H1 (cell line): ENCODE results near the gene LIPE. TPM values are rescaled to one million over a fixed set of nuclear protein-coding genes. Genes with fewer than 3 reads are reported as not detected.

Experiments
- CTCF ChIA-PET: fragments of 300-600 bp; sonication (Branson Sonifier 250); formaldehyde crosslinking; loops from one replicate; lab custom pipeline; 2021; ENCODE audit not compliant: partially characterized antibody; lab: Charles Lee
- POLR2A ChIA-PET: fragments of 300-600 bp; sonication (Branson Sonifier 250); formaldehyde crosslinking; loops from one replicate; lab custom pipeline; 2021; ENCODE audit warnings: inconsistent platforms; ENCODE audit not compliant: partially characterized antibody; lab: Charles Lee
- DNase-seq, 2 experiments: peaks; one replicate each; pipeline versions ENCODE4 v3.0.0 to v3.0.0-alpha.2; 2010 to 2022; ENCODE audit warnings: low spot score in 2 of 2, low read depth in 1 of 2, mixed read lengths in 1 of 2
- FAIRE-seq: peaks from 2 replicates; lab custom pipeline; 2011; peaks lifted over from hg19 to GRCh38; lab: Jason Lieb, UNC
- H2AFZ ChIP-seq: 2 replicates; pipeline ENCODE4 v1.8.1; 2012; ENCODE audit warnings: low read length, inconsistent platforms
- H2AK5ac ChIP-seq: 2 replicates; pipeline ENCODE4 v1.6.1; 2013; ENCODE audit warnings: low read depth, low read length
- H2BK120ac ChIP-seq: replicated peaks from 2 replicates; pipeline ENCODE3; 2013; ENCODE audit warnings: low read depth, low read length, inconsistent platforms
- H2BK12ac ChIP-seq: 2 replicates; pipeline ENCODE4 v1.6.1; 2013; ENCODE audit warnings: low read depth, low read length
- H2BK15ac ChIP-seq: 2 replicates; pipeline ENCODE4 v1.6.1; 2013; ENCODE audit warnings: low read length
- H2BK20ac ChIP-seq: 2 replicates; pipeline ENCODE4 v1.6.1; 2013; ENCODE audit warnings: low read length
- H2BK5ac ChIP-seq: 2 replicates; pipeline ENCODE4 v1.6.1; 2013; ENCODE audit warnings: low read depth, low read length
- H3K14ac ChIP-seq: 2 replicates; pipeline ENCODE4 v1.6.1; 2013; ENCODE audit warnings: inconsistent platforms; ENCODE audit not compliant: insufficient read length
- H3K18ac ChIP-seq: 2 replicates; pipeline ENCODE4 v1.6.1; 2013; ENCODE audit warnings: low read length; ENCODE audit errors: extremely low read depth
- H3K23ac ChIP-seq: 2 replicates; pipeline ENCODE4 v1.6.1; 2013; ENCODE audit warnings: inconsistent platforms; ENCODE audit not compliant: insufficient read length
- H3K23me2 ChIP-seq: 2 replicates; pipeline ENCODE4 v1.6.1; 2013; ENCODE audit warnings: low read depth, low read length
- H3K27ac ChIP-seq: 2 replicates; pipeline ENCODE4 v1.6.1; 2011; ENCODE audit warnings: low read depth, low read length, inconsistent platforms
- H3K27me3 ChIP-seq, 4 experiments: replicated peaks in 1 of 4; 1 replicate in 1 of 4; 2 replicates in 3 of 4; pipeline versions ENCODE4 v1.6.1 to v1.8.1; 2011 to 2013; ENCODE audit warnings: low read length in 3 of 4, mild to moderate bottlenecking in 3 of 4, inconsistent platforms in 2 of 4, mixed read lengths in 2 of 4, moderate library complexity in 1 of 4; ENCODE audit not compliant: control insufficient read depth in 3 of 4, insufficient read depth in 3 of 4; ENCODE audit errors: extremely low read depth in 1 of 4
- H3K36me3 ChIP-seq, 4 experiments: 2 replicates each; pipeline versions ENCODE4 v1.6.1 to v1.8.1; 2011 to 2013; ENCODE audit warnings: mild to moderate bottlenecking in 4 of 4, low read length in 3 of 4, moderate library complexity in 2 of 4, control low read depth in 1 of 4, inconsistent platforms in 1 of 4; ENCODE audit not compliant: insufficient read depth in 4 of 4, control insufficient read depth in 2 of 4
- H3K4ac ChIP-seq: replicated peaks from 2 replicates; pipeline ENCODE3; 2013; ENCODE audit warnings: low read length, low read depth, mixed read lengths, inconsistent platforms; ENCODE audit not compliant: insufficient read length
- H3K4me1 ChIP-seq, 4 experiments: replicated peaks in 1 of 4; 1 replicate in 1 of 4; 2 replicates in 3 of 4; pipeline versions ENCODE4 v1.6.1 to v1.8.1; 2011 to 2013; ENCODE audit warnings: low read length in 3 of 4, inconsistent platforms in 2 of 4, mixed read lengths in 1 of 4; ENCODE audit not compliant: insufficient read depth in 4 of 4, control insufficient read depth in 3 of 4
- H3K4me2 ChIP-seq, 2 experiments: 2 replicates each; pipeline versions ENCODE4 v1.6.1 to v1.8.1; 2011 to 2013; ENCODE audit warnings: low read depth in 2 of 2, low read length in 2 of 2, control low read depth in 1 of 2, inconsistent platforms in 1 of 2, mild to moderate bottlenecking in 1 of 2; ENCODE audit not compliant: insufficient read depth in 1 of 2
- H3K4me3 ChIP-seq, 4 experiments: fragments of 200-600, 300-600 bp in 1 of 4; sonication (generic), shearing (Covaris generic), sonication (Bioruptor Twin) in 1 of 4; 2 replicates each; pipeline versions ENCODE4 v1.5.1 to v1.8.1; 2011 to 2016; ENCODE audit warnings: low read length in 4 of 4, low read depth in 3 of 4, control low read depth in 2 of 4, inconsistent platforms in 2 of 4, mild to moderate bottlenecking in 2 of 4, mixed read lengths in 1 of 4, moderate library complexity in 1 of 4; ENCODE audit not compliant: insufficient read depth in 2 of 4; ENCODE audit errors: extremely low read depth in 1 of 4
- H3K56ac ChIP-seq: replicated peaks from 2 replicates; pipeline ENCODE3; 2013; ENCODE audit warnings: low read depth, mild to moderate bottlenecking, mixed read lengths, low read length, inconsistent platforms; ENCODE audit not compliant: insufficient read length
- H3K79me1 ChIP-seq: 2 replicates; pipeline ENCODE4 v1.6.1; 2013; ENCODE audit warnings: low read depth, low read length, control low read depth
- H3K79me2 ChIP-seq, 2 experiments: 2 replicates each; pipeline versions ENCODE4 v1.6.1 to v1.8.1; 2012 to 2013; ENCODE audit warnings: low read length in 2 of 2, mild to moderate bottlenecking in 2 of 2, inconsistent platforms in 1 of 2; ENCODE audit not compliant: insufficient read depth in 2 of 2, control insufficient read depth in 1 of 2
- H3K9ac ChIP-seq, 4 experiments: replicated peaks in 1 of 4; 1 replicate in 1 of 4; 2 replicates in 3 of 4; pipeline versions ENCODE4 v1.6.1 to v1.8.1; 2011 to 2013; ENCODE audit warnings: low read depth in 3 of 4, low read length in 3 of 4, control low read depth in 2 of 4, mild to moderate bottlenecking in 2 of 4, moderate library complexity in 2 of 4, inconsistent platforms in 1 of 4; ENCODE audit errors: extremely low read depth in 1 of 4
- H3K9me3 ChIP-seq, 2 experiments: 2 replicates each; pipeline versions ENCODE4 v1.6.1 to v1.8.1; 2012 to 2013; ENCODE audit warnings: mild to moderate bottlenecking in 2 of 2, moderate library complexity in 2 of 2, control low read depth in 1 of 2, inconsistent platforms in 1 of 2, low read depth in 1 of 2, low read length in 1 of 2, mixed read lengths in 1 of 2; ENCODE audit not compliant: insufficient read depth in 2 of 2
- H4K20me1 ChIP-seq, 2 experiments: replicated peaks in 1 of 2; 2 replicates each; pipeline versions ENCODE3 to v1.8.1; 2011 to 2013; ENCODE audit warnings: inconsistent platforms in 2 of 2, low read length in 2 of 2, mild to moderate bottlenecking in 1 of 2; ENCODE audit not compliant: insufficient read depth in 2 of 2, control insufficient read depth in 1 of 2
- H4K5ac ChIP-seq: 2 replicates; pipeline ENCODE4 v1.6.1; 2013; ENCODE audit warnings: low read length, low read depth, mixed read lengths, inconsistent platforms; ENCODE audit not compliant: insufficient read length
- H4K8ac ChIP-seq: 2 replicates; pipeline ENCODE4 v1.8.0; 2013; ENCODE audit warnings: mild to moderate bottlenecking, moderate library complexity, low read length, inconsistent platforms; ENCODE audit not compliant: insufficient read depth; ENCODE audit errors: extremely low read depth
- H4K91ac ChIP-seq: replicated peaks from 2 replicates; pipeline ENCODE3; 2013; ENCODE audit warnings: low read length, mixed read lengths, inconsistent platforms; ENCODE audit not compliant: insufficient read length
- BACH1 ChIP-seq: IDR thresholded peaks from 2 replicates; pipeline ENCODE4 v1.6.1; 2012; ENCODE audit warnings: low read length, improper control_type of control experiment
- CREB1 ChIP-seq: IDR thresholded peaks from 2 replicates; pipeline ENCODE4 v1.6.1; 2012; ENCODE audit warnings: inconsistent platforms
- EGR1 ChIP-seq: IDR thresholded peaks from 2 replicates; pipeline ENCODE4 v1.6.1; 2011; ENCODE audit warnings: low read depth, low read length, borderline replicate concordance
- FOSL1 ChIP-seq: IDR thresholded peaks from 2 replicates; pipeline ENCODE4 v1.6.1; 2011; ENCODE audit warnings: mild to moderate bottlenecking, low read depth, low read length, moderate library complexity; ENCODE audit not compliant: insufficient read depth
- GABPA ChIP-seq: IDR thresholded peaks from 2 replicates; pipeline ENCODE4 v1.6.1; 2011; ENCODE audit warnings: mild to moderate bottlenecking, low read length, moderate library complexity, borderline replicate concordance; ENCODE audit not compliant: insufficient read depth
- MAX ChIP-seq: IDR thresholded peaks from 2 replicates; pipeline ENCODE4 v1.6.1; 2012; ENCODE audit warnings: inconsistent platforms
- NANOG ChIP-seq: IDR thresholded peaks from 2 replicates; pipeline ENCODE4 v1.6.1; 2011; ENCODE audit warnings: low read length, low read depth, mild to moderate bottlenecking, inconsistent platforms; ENCODE audit not compliant: insufficient read depth, poor library complexity, severe bottlenecking
- SAP30 ChIP-seq: fragments of 300-600 bp; sonication (generic); IDR thresholded peaks from 2 replicates; pipeline ENCODE4 v1.7.1; 2012; ENCODE audit warnings: low read length, moderate library complexity, mild to moderate bottlenecking, inconsistent platforms; ENCODE audit not compliant: insufficient read depth, insufficient replicate concordance
- TEAD4 ChIP-seq: IDR thresholded peaks from 2 replicates; pipeline ENCODE4 v1.6.1; 2012; ENCODE audit warnings: low read depth, low read length, inconsistent platforms, mixed read lengths
- WGBS, 2 experiments: shearing (Covaris generic) in 1 of 2; methylation state at CpG; one replicate each; pipeline versions ENCODE4 v1.1.6 to v1.1.7; 2013 to 2015; ENCODE audit warnings: low lambda C conversion rate in 2 of 2, mixed read lengths in 2 of 2, inconsistent platforms in 1 of 2, low coverage in 1 of 2, missing lambda C conversion rate in 1 of 2; ENCODE audit not compliant: insufficient replicate concordance in 2 of 2, insufficient coverage in 1 of 2, insufficient read length in 1 of 2; ENCODE audit errors: extremely low coverage in 1 of 2, missing lambda C conversion rate in 1 of 2; 5-methylcytosine and 5-hydroxymethylcytosine counted together
- polyA plus RNA-seq, 7 experiments: library from polyadenylated mRNA; depleted of rRNA in 3 of 7; stranded (reverse) in 5 of 7; unstranded in 2 of 7; fragments of >200 nt in 5 of 7; fragments of 200-250 nt in 2 of 7; gene quantifications; 1 replicate in 5 of 7; 2 replicates in 1 of 7; 4 replicates in 1 of 7; pipeline versions ENCODE4 v1.2.1 to v1.2.3, GENCODE V29; 2011 to 2013; ENCODE audit warnings: missing spikeins in 2 of 7, mixed read lengths in 2 of 7
- total RNA-seq: library from RNA; stranded (reverse); fragmentation: NEBNext Ultra II Directional; extraction: Animal tissue kit (Norgen Biotek cat#: 25700); gene quantifications from 2 replicates; pipeline ENCODE4 v1.2.1, GENCODE V29; 2021
- TF ChIP-seq, protein P1 (sequence below): IDR thresholded peaks from 2 replicates; pipeline ENCODE4 v1.6.1; 2012; ENCODE audit warnings: low read length, inconsistent platforms

The LIPE gene
- total and polyA plus RNA-seq, 2 of the 8 experiments (the other 6 are each of a cell fraction or from before 2014, with no cell fraction given), result 8.7 to 15.9 TPM

DNA sequence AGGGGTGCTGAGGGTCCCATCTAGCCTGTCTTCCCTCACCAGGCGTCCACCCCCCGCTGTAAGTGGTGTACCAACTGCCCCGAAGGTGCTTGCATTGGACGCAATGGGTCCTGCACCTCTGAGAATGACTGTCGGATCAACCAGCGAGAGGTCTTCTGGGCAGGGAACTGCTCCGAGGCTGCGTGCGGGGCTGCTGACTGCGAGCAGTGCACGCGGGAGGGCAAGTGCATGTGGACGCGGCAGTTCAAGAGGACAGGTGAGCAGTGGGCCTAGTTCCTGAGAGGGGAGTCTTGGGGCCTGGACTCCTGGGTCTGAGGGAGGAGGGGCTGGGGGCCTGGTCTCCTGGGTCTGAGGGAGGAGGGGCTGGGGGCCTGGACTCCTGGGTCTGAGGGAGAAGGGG is 64.8 kb downstream of the LIPE start:
- Histone ChIP-seq H2BK20ac (no peak overlapping the region), H4K8ac (no peak overlapping the region), H3K9me3 (peaks cover 0 to 6% of the 10 kb centered on the region in 2 experiments; a peak in 1 of 4 replicates), H3K79me2 (no peaks in the 10 kb centered on the region), H3K14ac (no peak overlapping the region), H3K23ac (no peak overlapping the region), H4K91ac (no peak overlapping the region), H2BK5ac (peak overlapping the region; percentile 55; the same call in 1 of the 2 replicates), H3K27ac (no peak overlapping the region), H2BK15ac (no peak overlapping the region), H2BK12ac (no peak overlapping the region), H3K36me3 (peaks cover 5 to 13% (median 6%) of the 10 kb centered on the region in 4 experiments; a peak in 7 of 8 replicates), H3K23me2 (no peaks in the 10 kb centered on the region), H3K27me3 (no peaks in the 10 kb centered on the region), H4K20me1 (peaks cover 0 to 2% of the 10 kb centered on the region in 2 experiments), H3K4me3 (no peak overlapping the region), H4K5ac (no peak overlapping the region), H3K56ac (no peak overlapping the region), H3K9ac (no peak overlapping the region), H2AFZ (no peak overlapping the region), H2BK120ac (no peak overlapping the region), H2AK5ac (0 out of 2 replicates have a peak overlapping the region, but pooled peaks have one; percentile 5), H3K4me1 (peaks cover 0 to 6% (median 3%) of the 10 kb centered on the region in 4 experiments; a peak in 4 of 7 replicates), H3K18ac (no peak overlapping the region; the same call in 1 of the 2 replicates), H3K4ac (no peak overlapping the region), H3K79me1 (peaks cover 2% of the 10 kb centered on the region; the same call in 1 of the 2 replicates), H3K4me2 (no peak overlapping the region)
- 94% methylated on average over 14 of the region's 14 CpGs; no CpG with 5 or more reads in 1 of the 2 experiments for WGBS, 2 experiments
- no peak for TF ChIP-seq SAP30
- no peak for TF ChIP-seq FOSL1
- TF ChIP-seq TEAD4, result no peak
- TF ChIP-seq EGR1, result no peak
- TF ChIP-seq BACH1, result no peak
- no peak for TF ChIP-seq MAX
- TF ChIP-seq, protein P1, sequence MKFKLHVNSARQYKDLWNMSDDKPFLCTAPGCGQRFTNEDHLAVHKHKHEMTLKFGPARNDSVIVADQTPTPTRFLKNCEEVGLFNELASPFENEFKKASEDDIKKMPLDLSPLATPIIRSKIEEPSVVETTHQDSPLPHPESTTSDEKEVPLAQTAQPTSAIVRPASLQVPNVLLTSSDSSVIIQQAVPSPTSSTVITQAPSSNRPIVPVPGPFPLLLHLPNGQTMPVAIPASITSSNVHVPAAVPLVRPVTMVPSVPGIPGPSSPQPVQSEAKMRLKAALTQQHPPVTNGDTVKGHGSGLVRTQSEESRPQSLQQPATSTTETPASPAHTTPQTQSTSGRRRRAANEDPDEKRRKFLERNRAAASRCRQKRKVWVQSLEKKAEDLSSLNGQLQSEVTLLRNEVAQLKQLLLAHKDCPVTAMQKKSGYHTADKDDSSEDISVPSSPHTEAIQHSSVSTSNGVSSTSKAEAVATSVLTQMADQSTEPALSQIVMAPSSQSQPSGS, result no peak
- no peak for TF ChIP-seq CREB1
- no peak for TF ChIP-seq GABPA
- no peak for TF ChIP-seq NANOG
- ChIA-PET CTCF (interaction anchor here (1.8 kb wide), 1 partner anchor 9 kb away, joined by 4 read pairs; no protein-coding TSS in a partner anchor), POLR2A (no interaction called here)
- no peak for FAIRE-seq
- DNase-seq, result no peak
